ENCODE measurements around the gene DSCAML1.

- TF ChIP-seq EZH2 (IDR thresholded peaks at IDR 0.05; ENCODE audit: insufficient read depth, poor library complexity, severe bottlenecking): no peak
- no peak for TF ChIP-seq EZH2phosphoT487 (IDR thresholded peaks at IDR 0.05; ENCODE audit: insufficient read depth, low read depth)
These were observed 358.5 kb downstream of the DSCAML1 start for GRCh38 chr11:117438371-117439000.
